ENCODE measurements around the gene SND1.

The SND1 gene

DNA sequence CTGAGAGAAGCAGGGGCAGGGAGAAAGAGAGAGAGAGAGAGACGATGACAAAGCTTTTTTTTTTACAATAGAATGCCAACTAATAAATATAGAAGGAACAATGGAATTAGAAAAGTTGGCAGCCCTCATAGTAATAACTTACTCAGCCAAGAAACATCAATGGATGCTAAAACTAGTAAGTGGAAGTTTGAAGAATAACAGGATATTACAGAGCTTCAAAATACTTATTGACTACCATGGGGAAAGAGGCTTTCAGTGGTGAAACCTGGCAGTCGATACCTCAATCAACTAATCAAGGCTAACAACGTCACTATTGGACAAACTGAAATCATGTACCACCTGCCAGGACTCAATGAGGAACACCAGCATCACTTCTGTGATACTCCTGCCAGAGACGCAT lies 479.7 kb downstream of the SND1 start:
- no peak for DNase-seq

- DNase-seq, result no peak
Measured at GRCh38 chr7:128132426-128133069, 480.6 kb downstream of the SND1 start.

DNA sequence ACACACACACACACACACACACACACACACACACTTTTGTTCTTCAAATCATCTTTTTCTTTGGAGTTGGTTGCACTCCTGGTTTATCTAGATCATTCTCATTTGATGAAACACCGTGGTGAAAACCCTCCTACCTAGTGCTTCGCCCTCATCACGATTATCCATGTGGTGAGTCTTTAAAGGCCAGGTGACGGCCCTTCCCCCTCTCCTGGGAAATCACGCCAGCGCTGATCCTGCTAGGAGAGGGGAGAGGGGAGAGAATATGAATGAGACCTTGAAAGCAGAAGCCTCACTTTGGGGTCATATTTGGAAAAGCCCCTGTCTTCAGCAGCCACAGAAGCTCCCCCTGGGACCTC lies 483.1 kb downstream of the SND1 start:
- DNase-seq, result no peak

DNA sequence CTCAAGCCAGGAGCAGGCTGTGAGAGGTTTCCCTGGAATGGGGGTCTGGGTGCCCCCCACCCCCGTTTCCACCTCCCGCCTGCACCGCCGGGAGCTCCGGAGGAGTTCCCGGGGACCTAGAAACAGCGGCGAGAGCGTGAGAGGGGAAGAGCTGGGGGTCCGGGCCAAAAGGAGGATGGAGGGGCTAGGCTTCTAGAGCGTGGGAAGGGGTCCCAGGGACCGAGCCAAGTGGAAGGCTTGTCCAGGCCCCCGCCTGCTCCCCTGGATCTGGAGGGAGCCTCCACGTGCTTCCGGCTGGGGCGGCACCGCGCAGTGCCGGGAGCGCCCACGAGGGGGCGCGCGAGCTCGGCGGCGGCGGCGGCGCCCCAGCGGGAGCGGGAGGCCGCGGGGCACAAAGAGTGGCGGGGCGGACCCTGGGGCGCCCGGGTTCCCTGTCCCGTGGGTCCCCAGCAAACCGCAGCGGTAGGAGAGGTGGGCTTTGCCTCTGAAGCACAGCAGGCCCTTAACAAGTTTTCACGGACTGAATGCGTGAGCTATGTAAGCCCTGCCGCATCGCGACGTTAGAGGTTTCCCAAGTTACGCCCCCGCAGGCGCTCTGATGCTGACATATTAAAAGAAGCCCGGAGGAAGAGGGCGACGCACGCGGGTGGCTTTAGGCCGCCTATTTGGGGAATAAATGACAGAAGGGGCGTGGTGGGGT lies 483.7 kb downstream of the SND1 start:
- peak; percentile 52 for DNase-seq

- DNase-seq, result no peak
Measured at GRCh38 chr7:128136215-128136597, 484.2 kb downstream of the SND1 start.

GRCh38 chr7:128137181-128137580 lies 485.2 kb downstream of the SND1 start:
- no peak for DNase-seq

- no peak for DNase-seq
Measured at GRCh38 chr7:128139406-128139805, 487.4 kb downstream of the SND1 start.

DNA sequence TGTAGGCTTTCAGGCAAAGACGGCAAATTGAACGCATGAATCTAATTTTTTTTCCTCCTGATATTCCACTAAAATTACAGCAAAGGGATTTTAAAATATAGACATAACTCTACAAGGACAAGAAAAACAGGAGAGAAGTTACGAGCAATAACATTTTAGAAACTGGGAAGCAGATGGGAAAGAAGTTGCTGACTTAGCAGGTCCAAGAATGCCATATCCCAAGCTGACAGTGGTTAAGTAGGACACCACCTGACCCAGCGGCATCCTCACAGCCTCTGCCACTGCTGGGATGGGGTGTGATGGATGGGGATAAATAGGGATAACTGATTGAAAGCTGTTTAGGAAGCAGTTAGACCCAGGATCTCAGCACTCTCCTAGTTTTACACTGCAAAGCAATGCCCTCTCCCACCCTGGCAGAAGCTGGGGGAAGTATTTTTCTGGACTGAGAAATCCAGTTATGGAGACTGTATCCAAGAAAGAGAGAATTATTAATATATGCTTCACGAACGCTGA lies 489.7 kb downstream of the SND1 start:
- DNase-seq, result no peak

Data from CD4-positive, alpha-beta T cell treated with Interleukin-21 for 1 hour (primary cell).